Measurements from ENCODE around the gene FAM163B.
"Not testable (repeated sequence)": the region's sequence is repeated elsewhere in the genome, so short reads cannot be mapped to it uniquely, and the experiment has no call there.

Gene FAM163B

GRCh38 chr9:133569121-133569785, 39.9 kb downstream of the FAM163B start:
- no peak for DNase-seq (ENCODE audit: low read depth in 2 of 2)

GRCh38 chr9:133568186-133568585, 41.0 kb downstream of the FAM163B start:
- no peak for DNase-seq (ENCODE audit: low read depth in 2 of 2)

- DNase-seq (ENCODE audit: low read depth in 2 of 2): no peak
Measured at GRCh38 chr9:133566817-133567216, 42.4 kb downstream of the FAM163B start.

- no peak for DNase-seq (ENCODE audit: low read depth in 2 of 2)
Measured at GRCh38 chr9:133566382-133566781, 42.8 kb downstream of the FAM163B start.

- no peak for DNase-seq (ENCODE audit: low read depth in 2 of 2)
Measured at GRCh38 chr9:133564451-133565116, 44.6 kb downstream of the FAM163B start.

- not testable (repeated sequence) for DNase-seq (ENCODE audit: low read depth in 2 of 2)
Measured at GRCh38 chr9:133563814-133564213, 45.4 kb downstream of the FAM163B start.

GRCh38 chr9:133563291-133563796, 45.8 kb downstream of the FAM163B start:
- no peak for DNase-seq (ENCODE audit: low read depth in 2 of 2)

- DNase-seq (ENCODE audit: low read depth in 2 of 2): no peak
Measured at GRCh38 chr9:133562611-133563290, 46.4 kb downstream of the FAM163B start.

- DNase-seq (ENCODE audit: low read depth in 2 of 2): no peak
Measured at GRCh38 chr9:133561976-133562554, 47.1 kb downstream of the FAM163B start.

GRCh38 chr9:133560944-133561343, 48.2 kb downstream of the FAM163B start:
- DNase-seq (ENCODE audit: low read depth in 2 of 2): no peak

- no peak for DNase-seq (ENCODE audit: low read depth in 2 of 2)
Measured at GRCh38 chr9:133560311-133560710, 48.9 kb downstream of the FAM163B start.

GRCh38 chr9:133558191-133559126, 50.7 kb downstream of the FAM163B start:
- DNase-seq (ENCODE audit: low read depth in 2 of 2): no peak

GRCh38 chr9:133557581-133557980, 51.6 kb downstream of the FAM163B start:
- no peak for DNase-seq (ENCODE audit: low read depth in 2 of 2)

- no peak for DNase-seq (ENCODE audit: low read depth in 2 of 2)
Measured at GRCh38 chr9:133556354-133556753, 52.8 kb downstream of the FAM163B start.

GRCh38 chr9:133554729-133555128, 54.5 kb downstream of the FAM163B start:
- DNase-seq (ENCODE audit: low read depth in 2 of 2): no peak

GRCh38 chr9:133553973-133554713, 55.0 kb downstream of the FAM163B start:
- no peak for DNase-seq (ENCODE audit: low read depth in 2 of 2)

- DNase-seq (ENCODE audit: low read depth in 2 of 2): no peak
Measured at GRCh38 chr9:133553123-133553522, 56.1 kb downstream of the FAM163B start.

- no peak for DNase-seq (ENCODE audit: low read depth in 2 of 2)
Measured at GRCh38 chr9:133552236-133552635, 57.0 kb downstream of the FAM163B start.

GRCh38 chr9:133551446-133551845, 57.7 kb downstream of the FAM163B start:
- DNase-seq (ENCODE audit: low read depth in 2 of 2): no peak

- DNase-seq (ENCODE audit: low read depth in 2 of 2): no peak
Measured at GRCh38 chr9:133547116-133547515, 62.1 kb downstream of the FAM163B start.

GRCh38 chr9:133546287-133546680, 62.9 kb downstream of the FAM163B start:
- no peak for DNase-seq (ENCODE audit: low read depth in 2 of 2)

Data from stimulated activated CD8-positive, alpha-beta memory T cell treated with anti-CD3 and anti-CD28 coated beads, Interleukin-7, amount 100 ng/mL, for 1 hour (primary cell).